DOHH2 (cell line): Measurements from ENCODE around the gene ANKRD29.

Experiments
- H3F3A ChIP-seq: fragments of 200-600 bp; sonication (generic), shearing (Covaris generic); 2 replicates; pipeline ENCODE4 v1.6.0; 2016; ENCODE audit warnings: antibody characterized with exemption, mild to moderate bottlenecking; ENCODE audit not compliant: control insufficient read depth, insufficient read depth
- H3K27ac ChIP-seq: fragments of 200-600 bp; sonication (generic); 2 replicates; pipeline ENCODE4 v1.5.1; 2014; ENCODE audit warnings: low read depth, mild to moderate bottlenecking, low read length, moderate library complexity
- H3K27me3 ChIP-seq: fragments of 200-600 bp; sonication (generic); 2 replicates; pipeline ENCODE4 v1.6.1; 2014; ENCODE audit warnings: mild to moderate bottlenecking, low read length, mixed read lengths; ENCODE audit not compliant: control insufficient read depth
- H3K36me3 ChIP-seq: fragments of 200-600 bp; sonication (generic); 2 replicates; pipeline ENCODE4 v1.6.1; 2014; ENCODE audit warnings: mild to moderate bottlenecking, low read length, moderate library complexity, mixed read lengths; ENCODE audit not compliant: control insufficient read depth
- H3K4me1 ChIP-seq: fragments of 200-600 bp; sonication (generic); 2 replicates; pipeline ENCODE4 v1.6.1; 2014; ENCODE audit warnings: mild to moderate bottlenecking, low read length, mixed read lengths; ENCODE audit not compliant: control insufficient read depth
- H3K4me2 ChIP-seq: fragments of 200-600 bp; sonication (generic); 2 replicates; pipeline ENCODE4 v1.6.0; 2014; ENCODE audit warnings: mild to moderate bottlenecking, low read length, moderate library complexity
- H3K4me3 ChIP-seq: fragments of 200-600 bp; sonication (generic); 2 replicates; pipeline ENCODE4 v1.5.1; 2014; ENCODE audit warnings: mild to moderate bottlenecking, low read length, mixed read lengths
- H3K79me2 ChIP-seq: fragments of 200-600 bp; sonication (generic); 2 replicates; pipeline ENCODE4 v1.6.1; 2014; ENCODE audit warnings: mild to moderate bottlenecking, low read length, mixed read lengths; ENCODE audit not compliant: control insufficient read depth
- H3K9me2 ChIP-seq: fragments of 200-600 bp; sonication (generic); replicated peaks from 2 replicates; pipeline ENCODE4 v1.6.1; 2014; ENCODE audit warnings: mild to moderate bottlenecking, low read length, mixed read lengths; ENCODE audit not compliant: control insufficient read depth
- H3K9me3 ChIP-seq: fragments of 200-600 bp; sonication (generic); 2 replicates; pipeline ENCODE4 v1.6.1; 2014; ENCODE audit warnings: antibody characterized with exemption, low read length, mixed read lengths; ENCODE audit not compliant: control insufficient read depth, insufficient read depth
- H4K20me1 ChIP-seq: fragments of 200-600 bp; sonication (generic); 2 replicates; pipeline ENCODE4 v1.6.0; 2014; ENCODE audit warnings: low read depth, mild to moderate bottlenecking, antibody characterized with exemption, low read length, moderate library complexity; ENCODE audit not compliant: control insufficient read depth, insufficient read depth
- EZH2phosphoT487 ChIP-seq: fragments of 200-600 bp; sonication (generic); IDR thresholded peaks from 2 replicates; pipeline ENCODE4 v1.6.1; 2017; ENCODE audit warnings: borderline replicate concordance, mild to moderate bottlenecking, antibody characterized with exemption, low read length, moderate library complexity, mixed read lengths
- TF ChIP-seq, protein P1 (sequence below): fragments of 200-600 bp; sonication (generic); IDR thresholded peaks from one replicate; pipeline ENCODE4 v1.5.1; 2014; ENCODE audit warnings: antibody characterized with exemption, mild to moderate bottlenecking, low read depth, low read length; ENCODE audit not compliant: poor library complexity, severe bottlenecking

ANKRD29 gene

DNA sequence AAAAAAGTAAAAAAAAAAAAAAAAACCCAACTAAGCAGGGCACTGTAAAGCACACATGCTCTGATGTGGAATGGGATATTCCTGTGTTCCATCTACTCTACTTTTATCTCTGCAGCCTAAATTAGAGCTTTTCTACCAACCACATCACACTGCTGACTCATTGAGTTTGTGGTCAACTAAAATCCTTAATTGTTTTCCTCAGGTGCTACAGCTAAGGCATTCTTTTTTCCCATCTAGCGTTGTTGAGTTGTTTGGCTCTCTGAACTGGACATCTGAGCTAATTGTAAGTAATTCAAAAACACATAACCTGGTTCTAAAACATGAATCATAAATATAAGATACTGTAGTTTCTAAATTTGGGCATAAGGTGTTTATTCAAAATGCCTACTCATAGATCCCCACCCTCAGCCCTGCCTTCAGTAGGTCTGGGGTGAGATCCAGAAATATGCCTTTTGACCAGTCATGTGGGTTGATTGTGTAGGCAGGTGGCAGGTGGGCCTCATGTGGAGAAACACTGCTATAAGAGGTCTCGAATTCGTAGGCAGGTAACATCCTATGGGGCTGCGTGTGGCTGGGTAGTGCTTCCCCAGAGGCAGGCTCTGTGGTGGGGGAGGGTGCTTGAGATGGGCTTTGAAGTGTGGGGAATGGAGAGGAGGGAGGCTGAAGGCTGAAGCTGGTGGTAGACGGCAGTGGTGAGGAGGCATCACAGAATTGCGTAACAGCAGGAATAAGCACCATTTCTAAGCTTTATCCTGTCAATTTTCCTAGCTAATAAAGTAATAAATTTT, 27.2 kb downstream of the ANKRD29 start:
- Histone ChIP-seq H3K4me3 (no peak overlapping the region), H3K27ac (no peak overlapping the region), H3K4me2 (no peak overlapping the region), H3K27me3 (no peaks in the 10 kb centered on the region), H3F3A (no peaks in the 10 kb centered on the region), H3K4me1 (no peaks in the 10 kb centered on the region), H3K36me3 (no peaks in the 10 kb centered on the region), H4K20me1 (no peaks in the 10 kb centered on the region), H3K9me3 (no peaks in the 10 kb centered on the region), H3K79me2 (no peaks in the 10 kb centered on the region), H3K9me2 (no peaks in the 10 kb centered on the region)
- TF ChIP-seq, protein P1, sequence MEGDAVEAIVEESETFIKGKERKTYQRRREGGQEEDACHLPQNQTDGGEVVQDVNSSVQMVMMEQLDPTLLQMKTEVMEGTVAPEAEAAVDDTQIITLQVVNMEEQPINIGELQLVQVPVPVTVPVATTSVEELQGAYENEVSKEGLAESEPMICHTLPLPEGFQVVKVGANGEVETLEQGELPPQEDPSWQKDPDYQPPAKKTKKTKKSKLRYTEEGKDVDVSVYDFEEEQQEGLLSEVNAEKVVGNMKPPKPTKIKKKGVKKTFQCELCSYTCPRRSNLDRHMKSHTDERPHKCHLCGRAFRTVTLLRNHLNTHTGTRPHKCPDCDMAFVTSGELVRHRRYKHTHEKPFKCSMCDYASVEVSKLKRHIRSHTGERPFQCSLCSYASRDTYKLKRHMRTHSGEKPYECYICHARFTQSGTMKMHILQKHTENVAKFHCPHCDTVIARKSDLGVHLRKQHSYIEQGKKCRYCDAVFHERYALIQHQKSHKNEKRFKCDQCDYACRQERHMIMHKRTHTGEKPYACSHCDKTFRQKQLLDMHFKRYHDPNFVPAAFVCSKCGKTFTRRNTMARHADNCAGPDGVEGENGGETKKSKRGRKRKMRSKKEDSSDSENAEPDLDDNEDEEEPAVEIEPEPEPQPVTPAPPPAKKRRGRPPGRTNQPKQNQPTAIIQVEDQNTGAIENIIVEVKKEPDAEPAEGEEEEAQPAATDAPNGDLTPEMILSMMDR, result no peak
- TF ChIP-seq EZH2phosphoT487, result no peak

DNA sequence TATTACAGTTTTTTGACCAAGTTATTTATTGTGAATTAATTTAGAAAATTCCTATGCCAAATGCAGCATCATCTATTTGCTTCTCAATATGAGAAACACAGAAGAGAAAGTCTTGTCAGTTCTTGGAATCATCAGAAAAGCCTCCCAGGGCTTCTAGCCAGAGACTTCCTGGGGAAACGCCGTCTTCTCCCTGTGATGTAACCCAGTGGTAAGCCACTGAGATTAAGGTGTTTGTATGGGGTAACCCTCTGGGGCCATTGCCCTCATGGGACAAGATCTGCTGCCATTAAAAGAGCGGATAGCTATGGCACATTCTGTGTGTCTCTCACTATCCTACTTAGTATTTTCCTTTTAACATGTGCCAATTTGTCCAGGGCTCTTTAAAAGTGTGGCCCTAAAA, 28.0 kb downstream of the ANKRD29 start:
- Histone ChIP-seq H3K27ac (no peak overlapping the region), H3K9me2 (no peaks in the 10 kb centered on the region), H3K27me3 (no peaks in the 10 kb centered on the region), H3K79me2 (no peaks in the 10 kb centered on the region), H3K4me2 (no peak overlapping the region), H3F3A (no peaks in the 10 kb centered on the region), H3K36me3 (no peaks in the 10 kb centered on the region), H3K4me3 (no peak overlapping the region), H4K20me1 (no peaks in the 10 kb centered on the region), H3K4me1 (no peaks in the 10 kb centered on the region), H3K9me3 (no peaks in the 10 kb centered on the region)
- TF ChIP-seq EZH2phosphoT487, result no peak
- TF ChIP-seq, protein P1, result no peak

DNA sequence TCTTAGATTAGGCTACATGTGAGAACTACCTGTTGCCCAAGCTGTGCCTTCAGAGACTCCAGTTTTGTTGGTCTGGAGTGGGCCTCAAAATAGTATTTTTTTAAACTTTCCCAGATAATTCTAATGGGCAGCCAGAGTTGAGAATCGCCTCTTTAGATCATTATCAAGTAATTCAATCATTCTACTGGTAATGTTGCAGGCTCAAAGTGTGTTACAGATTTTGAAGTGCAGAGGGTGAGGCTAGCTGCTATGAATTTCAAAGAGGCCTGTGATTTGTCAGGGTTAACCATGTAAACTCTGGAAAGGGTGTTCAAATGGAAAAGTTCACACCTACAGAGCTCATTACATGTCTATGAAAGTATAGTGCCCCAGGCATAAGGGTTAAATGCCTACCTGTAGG, 30.1 kb downstream of the ANKRD29 start:
- Histone ChIP-seq H3K36me3 (no peaks in the 10 kb centered on the region), H3K9me3 (no peaks in the 10 kb centered on the region), H3K79me2 (no peaks in the 10 kb centered on the region), H3K27me3 (no peaks in the 10 kb centered on the region), H3F3A (no peaks in the 10 kb centered on the region), H4K20me1 (no peaks in the 10 kb centered on the region), H3K4me3 (no peak overlapping the region), H3K27ac (no peak overlapping the region), H3K9me2 (no peaks in the 10 kb centered on the region), H3K4me2 (no peak overlapping the region), H3K4me1 (no peaks in the 10 kb centered on the region)
- no peak for TF ChIP-seq EZH2phosphoT487
- TF ChIP-seq, protein P1, result no peak
